Measurements from ENCODE around the gene TMEM89.

Gene TMEM89, protein sequence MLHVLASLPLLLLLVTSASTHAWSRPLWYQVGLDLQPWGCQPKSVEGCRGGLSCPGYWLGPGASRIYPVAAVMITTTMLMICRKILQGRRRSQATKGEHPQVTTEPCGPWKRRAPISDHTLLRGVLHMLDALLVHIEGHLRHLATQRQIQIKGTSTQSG

DNA sequence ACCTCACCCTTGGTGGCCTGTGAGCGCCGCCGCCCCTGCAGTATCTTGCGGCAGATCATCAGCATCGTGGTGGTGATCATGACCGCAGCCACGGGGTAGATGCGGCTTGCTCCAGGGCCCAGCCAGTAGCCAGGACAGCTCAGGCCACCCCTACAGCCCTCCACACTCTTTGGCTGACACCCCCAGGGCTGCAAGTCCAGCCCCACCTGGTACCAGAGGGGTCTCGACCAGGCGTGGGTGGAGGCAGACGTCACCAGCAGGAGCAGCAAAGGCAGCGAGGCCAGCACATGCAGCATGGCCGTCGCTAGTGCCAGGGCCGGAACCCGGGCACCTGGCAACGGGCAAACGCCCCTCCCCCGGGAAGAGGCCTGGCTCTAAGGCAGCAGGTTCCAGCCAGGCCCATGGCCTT, at the start of gene TMEM89:
TSS of gene TMEM89 (minus strand) at position 309 of the 409 bp plus-strand sequence. CDS start at position 296, 13 bp downstream.
- DNase-seq, result no peak

DNA sequence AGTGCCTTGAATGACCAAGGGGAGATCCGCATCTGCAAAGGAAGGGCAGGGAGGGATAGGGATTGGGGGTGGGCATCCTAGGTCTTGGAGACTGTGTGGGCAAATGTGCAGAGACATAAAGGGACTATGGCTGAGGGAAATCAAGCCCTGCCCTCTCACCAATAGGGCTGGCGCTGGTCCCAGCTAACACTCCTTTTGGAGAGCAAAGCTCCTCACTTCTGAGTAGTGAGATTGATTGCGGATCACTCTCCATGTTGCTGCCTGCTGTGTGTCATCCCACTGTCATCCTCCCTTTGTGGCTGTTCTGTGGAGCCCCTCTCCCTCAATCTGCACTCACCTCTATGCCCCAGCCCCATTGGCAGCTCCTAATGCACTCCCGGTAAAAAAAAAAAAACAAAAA, 43.4 kb upstream of the TMEM89 start:
- DNase-seq, result no peak

DNA sequence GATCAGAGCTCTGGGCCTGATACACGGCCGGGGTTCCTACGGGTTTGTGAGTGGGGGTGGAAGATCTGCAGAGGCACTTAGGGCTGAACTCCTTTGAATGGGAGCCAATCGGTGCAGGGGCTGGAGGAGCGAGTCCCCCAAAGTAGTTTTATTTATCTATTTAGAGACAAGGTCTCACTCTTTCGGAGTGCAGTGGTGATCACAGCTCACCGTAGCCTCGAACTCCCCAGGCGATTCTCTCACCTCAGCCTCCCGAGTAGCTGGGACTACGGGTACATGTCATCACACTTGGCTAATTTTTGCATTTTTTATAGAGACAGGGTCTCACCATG, 42.7 kb upstream of the TMEM89 start:
- DNase-seq, result no peak

DNA sequence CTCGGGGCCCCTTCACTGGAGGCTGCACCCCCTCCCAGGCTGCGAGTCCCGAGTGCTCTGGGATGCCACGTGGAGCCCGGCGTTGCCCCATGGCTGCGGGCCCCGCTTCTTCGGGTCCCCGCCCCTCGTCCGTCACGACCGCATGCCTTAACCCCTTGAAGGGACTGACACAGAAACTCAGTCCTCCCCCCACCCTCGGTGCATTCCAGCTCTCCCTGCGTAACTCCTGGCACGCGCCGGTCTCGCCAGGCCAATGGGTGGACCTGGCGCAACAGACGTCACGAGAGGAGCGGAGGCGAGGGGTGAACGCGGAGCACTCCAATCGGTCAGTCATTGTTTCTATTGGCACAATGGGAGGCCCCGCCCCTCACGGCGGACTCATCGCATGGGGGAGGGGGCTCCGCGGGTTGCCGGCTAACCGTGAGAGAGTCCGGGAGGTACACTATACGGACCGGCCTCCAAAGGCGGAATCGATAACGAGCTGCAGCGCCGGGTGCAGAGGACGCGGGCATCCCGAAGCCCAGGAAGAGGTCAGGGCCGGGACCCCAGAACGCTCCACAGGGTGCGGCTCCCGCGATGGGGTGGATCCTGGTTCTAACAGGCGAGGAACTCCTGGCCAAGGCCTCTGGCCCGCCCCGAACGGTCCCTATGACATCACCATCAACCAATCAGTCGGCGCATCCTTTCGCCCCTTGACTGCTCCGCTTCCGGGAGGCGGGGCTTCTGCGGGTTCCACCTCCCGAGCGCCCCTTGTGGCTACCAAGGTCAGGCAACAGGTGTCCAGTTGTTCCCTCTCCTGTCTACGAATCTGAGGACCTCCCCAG, 42.1 kb upstream of the TMEM89 start:
- peak; percentile 94 to 95 for DNase-seq

DNA sequence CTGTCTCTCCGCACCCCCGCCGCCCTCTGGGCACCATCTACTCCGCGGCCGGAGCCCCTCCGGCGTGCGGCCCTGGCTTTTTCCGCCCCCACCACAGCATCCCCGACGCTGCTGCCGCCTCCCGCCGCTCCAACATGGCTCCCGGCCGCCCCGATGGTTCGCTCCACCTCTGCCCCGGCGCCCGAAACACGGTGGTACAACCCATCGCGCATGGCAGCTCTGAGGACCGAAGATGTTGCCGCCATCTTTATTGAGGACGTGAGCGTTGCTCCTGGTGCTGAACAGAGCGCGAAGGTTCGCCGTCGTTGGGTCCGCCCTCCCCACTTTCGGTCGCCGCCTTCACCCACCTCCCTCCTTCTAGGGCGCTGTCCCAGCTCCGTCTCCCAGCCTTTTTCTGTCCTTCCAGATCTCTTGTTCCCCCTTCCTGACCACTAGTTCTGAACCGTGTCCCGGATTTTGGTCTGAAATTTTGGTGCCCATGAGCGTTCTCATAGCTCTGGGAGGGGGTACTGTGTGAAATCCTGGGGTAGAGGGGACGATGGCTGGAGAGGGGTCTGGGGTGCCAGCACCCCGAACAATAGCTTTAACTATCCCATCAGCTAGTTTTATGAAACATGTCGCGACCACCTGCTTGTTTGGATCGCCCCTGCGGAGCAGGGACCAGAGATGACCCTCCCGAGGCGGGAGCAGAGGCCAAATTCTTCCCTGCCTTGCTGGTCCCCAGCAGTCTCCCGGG, 41.4 kb upstream of the TMEM89 start, which contains the start of gene CELSR3:
TSS of gene CELSR3 (minus strand) at position 134 of the 736 bp plus-strand sequence. CDS start 252 bp downstream, outside the sequence.
- no peak for DNase-seq

DNA sequence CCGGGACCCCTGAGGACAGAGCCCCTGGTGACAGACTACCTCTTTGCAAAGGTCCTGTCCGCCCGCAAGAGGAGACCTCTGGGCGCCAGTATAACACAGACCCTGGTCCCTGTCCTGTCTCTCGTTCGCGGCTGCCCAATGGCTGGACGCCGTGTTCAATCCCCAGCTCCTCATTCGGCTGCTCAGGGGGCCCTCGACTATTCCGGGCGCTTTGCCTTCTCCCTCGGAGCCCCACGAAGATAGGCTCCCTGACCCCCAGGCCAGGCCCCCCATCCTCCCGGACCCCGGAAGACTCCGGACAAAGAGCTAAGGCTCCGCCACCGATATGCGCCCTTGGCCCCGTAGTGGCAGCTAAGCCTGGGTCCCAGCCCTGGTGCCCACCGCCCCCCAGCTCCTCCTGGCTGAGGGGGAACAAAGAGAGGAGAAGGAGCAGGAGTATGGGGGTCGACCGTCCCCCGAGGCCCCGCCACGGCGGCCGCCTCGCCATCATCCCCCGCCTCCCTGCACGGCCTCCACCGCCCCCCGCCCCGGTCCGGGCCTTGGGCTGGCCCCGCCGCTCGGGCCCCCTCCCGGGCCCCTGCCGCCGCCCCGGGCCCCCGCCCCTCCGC, 40.7 kb upstream of the TMEM89 start:
- no peak for DNase-seq

DNA sequence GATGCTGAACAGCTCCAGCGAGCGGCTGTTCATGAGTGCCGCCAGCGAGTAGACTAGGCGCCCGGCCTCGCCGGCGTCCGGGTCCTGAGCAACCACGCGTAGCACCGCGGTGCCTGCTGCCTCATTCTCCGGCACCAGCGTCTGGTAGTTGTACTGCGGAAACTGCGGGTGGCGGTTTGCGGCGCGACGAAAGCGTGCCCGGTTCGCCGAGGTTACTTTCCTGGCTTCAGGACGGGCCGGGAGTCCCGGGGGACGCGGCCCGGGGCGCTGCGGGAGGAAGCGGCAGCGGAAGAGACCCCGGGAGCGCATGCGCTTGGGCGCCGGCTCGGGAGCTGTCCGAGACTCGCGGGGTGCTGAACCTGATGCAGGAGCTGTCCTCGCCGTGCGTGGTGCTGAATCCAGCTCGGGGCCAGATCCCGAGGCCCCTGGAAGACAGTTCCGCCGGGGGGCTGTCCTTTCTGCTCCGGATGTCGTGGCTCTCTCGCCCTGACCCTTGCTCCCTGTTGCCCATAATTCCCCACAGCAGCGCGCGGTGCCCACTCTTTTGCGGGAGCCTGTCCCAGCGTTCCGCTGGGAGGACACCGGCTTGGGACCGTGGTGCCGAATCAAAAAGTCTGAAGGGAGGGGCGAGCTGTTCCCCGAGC, 40.1 kb upstream of the TMEM89 start:
- no peak for DNase-seq

DNA sequence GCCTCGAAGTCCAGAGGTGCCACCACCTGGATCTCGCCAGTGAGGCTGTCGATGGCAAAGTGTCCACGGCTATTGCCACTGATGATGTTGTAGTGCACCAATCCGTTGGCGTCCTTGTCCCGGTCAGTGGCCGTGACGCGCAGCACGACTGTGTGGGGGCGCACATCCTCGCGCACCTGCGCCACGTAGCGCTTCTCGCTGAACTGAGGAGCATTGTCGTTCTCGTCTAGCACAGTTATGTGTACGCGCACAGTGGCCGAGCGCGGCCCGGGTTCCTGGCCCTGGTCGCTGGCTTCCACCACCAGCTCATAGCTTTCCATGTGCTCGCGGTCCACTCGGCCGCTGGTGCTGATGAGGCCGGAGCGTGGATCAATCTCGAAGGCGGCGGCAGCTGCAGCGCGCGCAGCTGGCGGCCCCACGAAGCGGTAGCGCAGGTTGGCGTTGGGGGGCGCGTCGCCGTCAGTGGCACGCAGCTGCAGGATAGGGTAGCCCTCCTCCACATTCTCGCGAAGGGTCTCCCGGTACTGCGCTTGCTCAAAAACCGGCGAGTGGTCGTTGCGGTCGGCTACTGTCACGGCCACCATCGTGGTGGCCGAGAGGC, 39.3 kb upstream of the TMEM89 start:
- no peak for DNase-seq

DNA sequence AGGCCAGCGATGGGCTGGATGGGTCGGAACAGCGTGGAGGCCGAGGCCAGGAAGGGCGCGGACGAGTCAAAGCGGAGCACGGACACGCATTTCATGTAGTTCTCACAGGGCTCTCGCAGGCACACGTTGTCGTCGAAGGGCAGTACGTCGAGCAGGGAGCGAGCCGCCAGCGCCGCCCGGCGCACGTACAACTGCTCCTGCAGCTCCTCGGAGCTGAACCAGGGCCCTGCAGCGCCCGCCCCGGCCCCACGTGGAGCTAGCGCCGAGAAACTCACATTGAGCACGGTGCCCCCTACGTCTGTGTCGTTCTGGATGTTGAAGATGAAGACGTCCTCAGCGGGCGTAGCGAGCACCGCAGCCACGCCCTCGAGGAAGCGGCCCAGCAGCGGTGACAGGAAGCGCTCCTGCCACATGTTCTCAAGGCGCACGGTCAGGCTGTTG, 35.3 kb upstream of the TMEM89 start:
- DNase-seq, result no peak

DNA sequence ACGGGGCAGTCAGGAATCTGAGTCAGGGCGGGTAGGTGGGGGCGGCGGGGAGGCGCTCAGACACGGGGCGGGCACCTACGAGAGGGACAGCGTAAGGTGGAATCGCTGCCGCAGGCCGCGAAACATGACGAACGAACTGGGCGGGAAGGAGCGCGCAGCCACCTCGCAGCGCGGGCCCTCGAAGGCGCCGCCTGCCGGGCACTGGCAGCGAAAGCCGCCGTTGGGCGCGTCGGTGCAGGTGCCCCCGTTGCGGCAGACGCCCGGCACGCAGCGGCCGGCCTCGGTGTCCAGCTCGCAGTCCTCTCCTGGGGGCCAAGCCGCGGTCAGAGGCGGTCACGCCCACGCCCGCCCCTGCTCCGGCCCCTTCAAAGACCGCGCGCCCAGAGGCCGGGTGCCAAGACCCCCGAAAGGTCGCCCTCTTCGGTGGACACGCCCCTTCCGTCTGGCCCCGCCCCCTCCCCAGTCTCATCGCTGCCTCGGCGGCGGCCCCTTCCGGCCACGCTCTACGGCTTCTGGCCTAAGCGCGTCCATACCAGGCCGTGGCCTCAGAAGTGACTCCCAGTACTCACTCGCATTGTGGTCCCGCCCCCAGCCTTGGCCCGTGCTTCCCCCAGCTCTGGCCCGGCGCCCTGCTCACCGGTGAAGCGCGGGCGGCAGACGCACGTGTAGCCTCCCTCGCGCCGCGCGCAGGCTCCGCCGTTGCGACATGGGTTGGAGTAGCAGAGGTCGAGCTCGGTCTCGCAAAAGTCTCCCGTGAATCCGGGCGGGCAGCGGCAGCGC, 34.7 kb upstream of the TMEM89 start:
- no peak for DNase-seq

DNA sequence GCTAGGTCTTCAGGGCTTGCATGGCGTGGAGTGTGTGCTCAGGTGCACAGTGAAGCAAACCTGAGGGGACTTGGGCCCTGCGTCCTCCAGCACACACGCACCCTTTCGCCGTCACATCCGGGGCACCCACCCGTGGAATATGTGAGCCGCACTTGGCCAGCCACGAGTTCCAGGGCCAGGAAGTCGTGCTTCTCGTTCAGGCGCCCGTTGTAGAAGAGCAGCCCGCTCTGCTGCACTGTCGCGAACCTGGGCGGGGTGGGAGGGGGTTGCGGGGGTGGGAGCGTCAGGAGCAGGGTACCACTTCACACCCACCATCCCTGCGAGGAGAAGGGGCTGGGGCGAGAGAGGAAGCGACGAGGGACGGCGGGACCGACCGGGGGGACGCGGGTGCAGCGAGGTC, 34.0 kb upstream of the TMEM89 start:
- DNase-seq, result no peak

DNA sequence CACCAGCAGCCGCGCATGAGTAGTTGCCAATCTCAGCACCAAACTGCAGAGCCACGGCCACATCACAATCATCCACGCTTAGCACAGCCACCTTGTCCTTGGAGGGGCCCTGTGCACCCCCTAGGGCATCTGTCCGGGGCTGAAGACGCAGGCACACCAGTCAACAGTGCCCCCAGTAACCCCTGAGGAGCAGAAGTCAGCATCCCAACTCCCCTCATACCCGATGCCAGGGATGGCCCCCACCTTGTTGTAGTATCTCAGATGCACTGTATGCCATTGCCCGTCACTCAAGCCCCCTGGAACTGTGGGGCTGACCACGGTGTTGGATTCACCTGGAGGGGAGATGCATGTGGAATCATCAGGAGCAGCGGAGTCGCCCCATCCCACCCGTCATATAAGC, 33.5 kb upstream of the TMEM89 start:
- no peak for DNase-seq

DNA sequence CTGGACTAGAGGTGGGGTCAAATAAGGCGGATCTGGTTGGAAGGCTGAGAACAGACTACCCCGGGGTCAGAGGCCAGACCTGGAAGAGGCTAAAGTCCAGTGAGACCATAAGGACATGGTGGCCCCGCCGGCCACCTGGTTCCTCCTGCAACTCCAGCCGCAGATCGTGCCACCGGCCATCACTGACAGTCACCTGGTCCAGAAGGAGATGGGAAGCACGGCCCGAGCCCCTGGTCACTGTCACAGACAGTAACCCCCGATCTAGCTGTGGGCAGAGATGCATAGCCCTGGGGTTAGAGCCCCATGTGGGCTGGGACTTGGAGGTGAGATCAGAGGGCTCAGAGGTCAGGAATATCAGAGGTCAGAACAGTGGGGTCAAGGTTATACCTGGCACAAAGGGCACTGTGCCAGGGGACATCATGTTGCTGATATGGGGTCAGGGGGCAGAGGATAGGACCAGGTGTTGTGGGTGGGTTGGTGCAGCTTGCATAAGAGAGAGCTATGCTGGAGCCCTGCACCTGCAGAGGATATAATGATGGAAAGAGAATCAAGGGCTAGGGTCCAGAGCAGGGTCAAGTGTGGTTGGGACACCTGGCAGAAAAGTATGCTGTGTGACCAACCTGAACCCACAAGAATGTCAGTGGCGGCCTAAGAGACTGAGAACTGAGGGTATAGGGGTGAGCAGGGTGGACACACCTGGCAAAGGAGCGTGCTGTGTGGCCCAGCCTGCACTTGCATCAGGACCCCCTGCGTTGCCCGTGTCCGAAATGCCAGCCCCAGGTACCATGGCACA, 31.6 kb upstream of the TMEM89 start:
- no peak for DNase-seq

DNA sequence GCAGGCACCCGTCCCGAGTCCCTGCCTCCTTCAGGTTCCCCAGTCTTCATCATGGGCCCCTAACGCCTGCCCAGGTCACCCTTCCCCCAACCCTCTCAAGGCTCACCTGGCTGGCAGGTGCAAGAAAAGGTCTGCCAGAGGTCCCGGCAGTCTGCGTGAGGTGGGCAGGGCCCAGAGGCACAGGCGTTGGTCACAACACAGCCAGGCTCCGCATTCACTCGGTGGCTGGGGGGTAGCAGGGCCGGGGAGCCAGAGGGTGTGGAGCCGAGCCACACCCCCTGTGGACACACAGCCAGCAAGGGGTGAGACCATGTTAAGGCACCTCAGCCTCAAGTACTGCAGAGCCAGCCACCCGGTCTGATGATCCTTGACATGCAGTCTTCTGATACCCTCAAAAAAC, 30.2 kb upstream of the TMEM89 start:
- DNase-seq, result no peak

DNA sequence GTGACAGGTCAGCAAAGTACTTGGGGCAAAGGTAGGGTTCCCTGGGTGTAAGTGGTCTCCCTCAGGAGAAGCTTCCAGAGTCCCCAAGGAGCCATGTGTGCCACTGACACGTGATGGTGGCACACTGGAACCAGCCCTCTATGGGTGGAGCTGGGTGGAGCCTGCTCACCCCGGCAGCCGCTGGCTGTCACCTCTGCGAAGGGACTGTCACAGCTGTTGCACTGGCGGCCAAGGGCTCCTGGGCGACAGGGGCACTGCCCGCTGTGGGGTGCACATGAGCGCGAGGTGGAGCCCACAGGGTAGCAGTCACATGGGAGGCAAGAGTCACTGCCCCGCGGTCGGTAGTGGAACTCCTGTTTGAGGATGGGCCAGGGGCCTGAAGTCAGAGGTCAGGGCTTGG, 29.2 kb upstream of the TMEM89 start:
- DNase-seq, result no peak

DNA sequence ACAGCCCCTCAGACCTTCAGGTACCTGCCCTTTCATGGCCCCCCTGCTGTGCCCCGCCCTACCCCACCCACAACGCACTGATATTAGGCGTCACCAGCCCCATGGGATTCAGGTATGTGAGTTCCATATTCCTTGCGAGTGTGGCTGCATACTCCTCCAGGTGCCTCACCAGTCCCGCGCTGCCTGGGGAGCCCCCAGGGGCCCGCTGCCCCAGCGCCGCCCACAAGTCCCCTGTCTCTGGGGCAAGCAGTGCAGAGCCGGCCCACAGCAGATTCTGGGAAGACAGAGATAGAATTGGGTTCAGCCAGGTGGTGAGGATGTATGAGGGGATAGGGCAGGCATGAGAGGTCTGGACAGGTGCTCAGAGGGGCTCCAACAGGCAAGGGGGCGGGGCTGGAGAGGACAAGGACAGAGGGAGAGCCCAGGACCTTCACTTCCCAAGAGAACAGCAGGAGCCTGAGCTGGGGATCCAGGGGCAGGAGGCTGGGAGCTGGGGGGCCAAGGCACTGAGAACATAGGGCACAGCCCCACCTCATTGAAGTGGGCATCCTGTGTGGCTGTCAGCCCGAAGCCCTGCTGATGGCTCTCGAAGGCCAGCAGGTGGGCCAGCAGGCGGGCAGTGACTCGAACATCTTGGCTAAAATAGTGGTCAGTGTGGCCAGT, 26.8 kb upstream of the TMEM89 start:
- no peak for DNase-seq

DNA sequence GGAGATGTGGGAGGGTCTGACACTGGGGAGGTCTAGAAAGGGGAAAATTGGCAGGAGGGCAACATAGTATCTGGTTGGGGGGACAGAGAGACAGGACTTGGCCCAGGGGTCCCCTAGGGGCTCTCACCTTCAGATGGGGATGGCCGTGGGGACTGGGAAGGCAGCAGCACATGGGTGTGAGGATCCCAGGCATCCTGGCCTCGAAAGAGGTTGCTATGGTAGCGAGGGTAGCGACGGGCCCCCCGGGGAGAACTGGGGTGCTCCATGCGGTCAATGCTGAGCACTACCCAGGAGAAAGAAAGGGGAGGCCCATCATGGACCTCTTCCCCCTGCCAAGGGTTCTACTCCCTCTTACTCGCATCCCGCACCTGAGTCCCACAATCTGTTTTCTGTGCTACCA, 26.1 kb upstream of the TMEM89 start:
- no peak for DNase-seq

DNA sequence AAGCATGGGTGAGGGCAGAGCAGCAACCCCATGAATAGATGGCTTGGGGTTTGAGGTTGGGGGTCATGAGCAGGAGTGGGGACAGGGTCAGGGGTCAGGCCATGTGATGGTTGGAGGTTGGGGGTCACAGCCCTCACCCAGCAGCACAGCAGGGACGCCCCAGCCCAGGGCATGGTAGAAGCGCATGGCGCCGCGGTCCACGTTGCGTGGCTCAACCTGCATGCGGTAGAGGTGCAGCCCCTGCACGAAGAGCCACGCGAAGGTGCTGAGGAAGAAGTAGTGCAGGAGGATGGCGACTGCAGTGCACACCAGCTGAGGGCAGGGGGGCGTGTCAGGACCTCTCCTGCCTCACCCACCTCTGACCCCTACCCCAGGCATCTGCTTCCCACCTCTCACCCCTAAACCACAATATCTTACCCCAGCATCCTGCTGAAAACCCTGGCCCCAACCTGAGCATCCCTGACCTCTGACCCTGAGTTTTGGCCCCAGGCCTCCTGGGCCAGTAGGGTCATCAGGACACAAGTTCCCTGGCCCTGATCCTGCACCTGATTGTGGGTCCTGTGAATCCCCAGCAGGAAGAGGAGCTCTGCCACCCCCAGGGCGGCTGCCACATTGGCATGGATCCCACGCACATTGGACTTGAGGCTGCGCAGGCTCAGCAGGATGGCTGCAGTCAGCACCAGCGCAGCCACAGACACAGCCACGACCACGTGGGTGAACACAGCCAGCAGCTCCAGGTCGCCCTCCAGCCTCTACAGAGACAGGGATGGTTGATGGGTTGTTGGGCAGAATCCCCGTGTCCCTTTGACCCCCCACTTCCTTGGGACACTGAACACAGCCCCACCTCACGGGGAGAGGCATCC, 23.6 kb upstream of the TMEM89 start:
- no peak for DNase-seq

DNA sequence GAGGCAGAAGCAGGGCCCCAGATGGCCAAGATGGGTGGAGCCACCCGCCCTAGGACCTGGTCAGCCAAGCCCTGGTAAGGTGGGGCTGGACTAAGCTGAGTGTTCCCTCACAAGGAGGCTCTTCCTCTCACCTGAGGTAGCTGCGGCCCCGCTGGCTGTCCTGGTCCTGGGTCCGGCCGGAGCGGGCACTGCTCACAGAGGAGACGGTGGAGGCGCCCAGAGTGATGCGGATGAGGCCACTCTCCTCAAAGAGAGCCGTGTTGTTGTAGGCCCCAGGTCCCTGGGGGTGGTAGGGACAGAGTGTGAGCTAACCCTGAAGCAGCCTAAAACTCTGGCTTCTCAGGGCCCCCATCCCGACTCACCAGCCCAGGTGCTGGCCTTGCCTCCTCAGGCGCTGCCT, 21.0 kb upstream of the TMEM89 start:
- no peak for DNase-seq

All from NCI-H524 (cell line).